Measurements from ENCODE around the gene TRPC4AP.

TRPC4AP gene

DNA sequence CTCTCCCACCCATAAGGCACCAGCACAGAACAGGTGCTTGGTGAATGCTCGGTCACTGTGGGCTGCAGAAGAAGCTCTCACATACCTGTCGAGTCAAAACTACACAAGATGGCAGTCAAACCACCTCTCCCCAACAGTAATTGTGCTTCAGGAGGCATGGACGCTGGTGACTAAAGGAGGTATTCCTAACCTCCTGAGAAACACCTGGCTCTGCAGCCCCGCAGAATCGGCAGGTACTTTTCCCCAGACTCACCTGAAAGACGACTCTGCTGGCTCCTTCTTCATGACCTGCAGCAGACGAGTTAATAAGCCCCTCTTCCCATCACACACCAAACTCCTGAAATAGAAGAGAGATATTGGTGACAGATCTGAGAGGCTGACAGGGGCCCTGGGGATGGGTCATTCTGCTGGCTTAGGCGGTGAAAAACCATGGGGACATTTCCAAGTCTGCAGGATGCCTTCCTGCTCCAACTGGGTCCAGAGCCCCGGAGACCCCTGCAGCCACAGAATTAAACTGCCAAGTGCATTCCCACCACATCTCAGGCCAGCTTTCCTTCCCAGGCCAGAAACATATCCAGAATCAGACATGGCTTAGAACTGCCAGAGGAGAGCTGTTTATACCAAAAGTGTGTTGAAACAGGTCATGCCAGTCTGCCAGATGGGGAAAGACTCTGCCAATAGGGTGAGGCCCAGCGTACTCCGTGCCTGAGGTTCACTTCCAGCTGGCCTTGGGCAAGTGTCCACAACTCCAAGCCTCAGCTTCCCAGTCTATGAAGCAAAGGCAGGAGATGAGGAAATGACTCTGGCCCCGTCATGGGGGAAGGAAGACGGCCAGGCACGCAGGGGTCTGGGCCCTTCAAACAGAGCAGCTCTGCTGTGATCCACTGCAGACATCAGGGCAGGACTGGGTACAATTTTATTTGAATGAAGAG lies 83.9 kb downstream of the TRPC4AP start:
- no peak for DNase-seq (ENCODE audit: low read depth, low spot score)
- POLR2A ChIA-PET, result no interaction called here
- CTCF ChIA-PET, result interaction anchor here (0.7 to 3.7 kb wide), 4 partner anchors 10 to 200 kb away, joined by 3 to 15 read pairs (median 3); partner anchors contain the start of gene ACSS2
- H3K4me3 ChIP-seq (ENCODE audit: low read depth, low read length), result no peak overlapping the region
- TF ChIP-seq, protein P1, sequence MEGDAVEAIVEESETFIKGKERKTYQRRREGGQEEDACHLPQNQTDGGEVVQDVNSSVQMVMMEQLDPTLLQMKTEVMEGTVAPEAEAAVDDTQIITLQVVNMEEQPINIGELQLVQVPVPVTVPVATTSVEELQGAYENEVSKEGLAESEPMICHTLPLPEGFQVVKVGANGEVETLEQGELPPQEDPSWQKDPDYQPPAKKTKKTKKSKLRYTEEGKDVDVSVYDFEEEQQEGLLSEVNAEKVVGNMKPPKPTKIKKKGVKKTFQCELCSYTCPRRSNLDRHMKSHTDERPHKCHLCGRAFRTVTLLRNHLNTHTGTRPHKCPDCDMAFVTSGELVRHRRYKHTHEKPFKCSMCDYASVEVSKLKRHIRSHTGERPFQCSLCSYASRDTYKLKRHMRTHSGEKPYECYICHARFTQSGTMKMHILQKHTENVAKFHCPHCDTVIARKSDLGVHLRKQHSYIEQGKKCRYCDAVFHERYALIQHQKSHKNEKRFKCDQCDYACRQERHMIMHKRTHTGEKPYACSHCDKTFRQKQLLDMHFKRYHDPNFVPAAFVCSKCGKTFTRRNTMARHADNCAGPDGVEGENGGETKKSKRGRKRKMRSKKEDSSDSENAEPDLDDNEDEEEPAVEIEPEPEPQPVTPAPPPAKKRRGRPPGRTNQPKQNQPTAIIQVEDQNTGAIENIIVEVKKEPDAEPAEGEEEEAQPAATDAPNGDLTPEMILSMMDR (IDR thresholded peaks at IDR 0.05; ENCODE audit: insufficient read depth, low read length, missing control alignments), result no peak

GRCh38 chr20:35007891-35008290 lies 84.7 kb downstream of the TRPC4AP start:
- no peak overlapping the region for H3K4me3 ChIP-seq (ENCODE audit: low read depth, low read length)
- TF ChIP-seq, protein P1 (IDR thresholded peaks at IDR 0.05; ENCODE audit: insufficient read depth, low read length, missing control alignments), result no peak
- POLR2A ChIA-PET, result no interaction called here
- DNase-seq (ENCODE audit: low read depth, low spot score), result no peak
- CTCF ChIA-PET, result interaction anchor here (1.2 to 3.7 kb wide), 2 partner anchors 10 to 132 kb away, joined by 3 to 15 read pairs; partner anchors contain the start of gene ACSS2

DNA sequence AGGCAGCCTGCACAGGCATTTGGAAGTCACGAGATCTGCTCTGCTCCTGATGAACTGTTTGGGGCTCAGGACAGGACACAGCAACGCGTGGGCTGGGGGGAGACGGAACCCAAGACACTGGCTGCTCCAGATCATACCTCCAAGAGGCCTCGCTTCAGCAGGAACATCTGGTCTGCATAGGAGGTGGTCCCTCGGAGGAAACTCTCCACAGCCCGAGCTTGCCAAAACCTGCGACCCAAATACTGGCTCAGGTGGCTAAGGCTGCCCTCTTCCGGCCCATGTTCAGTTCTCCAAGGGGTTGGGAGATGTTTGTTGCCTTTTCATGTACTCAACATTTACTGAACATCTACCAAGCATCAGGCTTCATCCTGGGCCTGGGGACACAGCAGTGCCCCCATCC lies 85.2 kb downstream of the TRPC4AP start:
- ChIA-PET POLR2A (no interaction called here), CTCF (interaction anchor here (1.9 to 3.7 kb wide), 2 partner anchors 9 to 10 kb away, joined by 5 to 15 read pairs; no protein-coding TSS in a partner anchor)
- TF ChIP-seq, protein P1 (IDR thresholded peaks at IDR 0.05; ENCODE audit: insufficient read depth, low read length, missing control alignments), result no peak
- H3K4me3 ChIP-seq (ENCODE audit: low read depth, low read length), result no peak overlapping the region
- no peak for DNase-seq (ENCODE audit: low read depth, low spot score)

DNA sequence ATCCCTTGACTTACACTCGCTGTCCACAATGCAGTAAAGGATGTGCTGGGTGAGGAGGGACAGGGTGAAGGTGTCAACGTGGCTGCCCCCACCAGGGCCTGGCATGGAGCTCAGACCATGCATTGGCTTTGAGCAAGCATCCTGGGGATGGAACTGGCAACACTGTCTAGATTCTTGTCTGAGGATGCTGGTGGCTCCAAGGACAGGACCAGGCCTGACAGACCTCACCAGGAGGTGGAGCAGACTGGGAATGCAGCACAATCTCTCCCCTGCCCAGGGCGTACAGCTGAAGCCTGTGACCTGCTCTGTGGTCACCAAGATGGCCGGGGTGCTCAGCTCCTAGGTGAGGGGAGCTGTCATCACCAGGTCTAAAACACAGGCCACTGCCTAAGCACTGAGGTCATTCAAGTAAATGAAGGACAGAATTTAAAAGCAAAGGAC lies 86.1 kb downstream of the TRPC4AP start:
- DNase-seq (ENCODE audit: low read depth, low spot score), result no peak

DNA sequence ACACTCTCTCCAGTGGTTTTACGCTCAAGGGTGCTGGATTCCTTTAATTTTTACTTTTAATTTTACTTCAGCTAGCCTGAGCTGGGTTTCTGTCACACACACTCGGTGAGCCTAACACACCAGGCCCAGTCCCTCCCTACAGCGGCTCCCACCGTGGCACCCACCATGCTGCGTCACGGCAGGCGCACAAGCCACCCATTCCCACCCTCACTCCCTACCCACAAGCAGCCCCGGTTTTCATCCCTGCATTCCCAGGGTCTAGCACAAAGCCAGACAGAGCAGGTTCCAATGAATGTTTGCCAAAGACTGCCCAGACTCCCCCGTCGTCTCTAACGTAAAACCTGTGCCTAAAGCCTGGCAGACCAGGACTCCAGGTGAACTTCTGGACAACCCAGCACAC lies 86.6 kb downstream of the TRPC4AP start:
- no peak for DNase-seq (ENCODE audit: low read depth, low spot score)
- ChIA-PET CTCF (interaction anchor here (1.9 to 10.4 kb wide), 2 partner anchors 11 to 133 kb away, joined by 5 to 111 read pairs; partner anchors contain the start of genes ACSS2 and GGT7), POLR2A (no interaction called here)
- TF ChIP-seq, protein P1 (IDR thresholded peaks at IDR 0.05; ENCODE audit: insufficient read depth, low read length, missing control alignments), result no peak
- H3K4me3 ChIP-seq (ENCODE audit: low read depth, low read length), result no peak overlapping the region

More for the DNA sequence above, 86.1 kb downstream of the TRPC4AP start:
- TF ChIP-seq, protein P1 (IDR thresholded peaks at IDR 0.05; ENCODE audit: insufficient read depth, low read length, missing control alignments), result no peak
- POLR2A ChIA-PET, result no interaction called here
- CTCF ChIA-PET, result interaction anchor here (1.9 to 10.4 kb wide), 2 partner anchors 11 to 133 kb away, joined by 5 to 111 read pairs; partner anchors contain the start of genes ACSS2 and GGT7
- no peak overlapping the region for H3K4me3 ChIP-seq (ENCODE audit: low read depth, low read length)

DNA sequence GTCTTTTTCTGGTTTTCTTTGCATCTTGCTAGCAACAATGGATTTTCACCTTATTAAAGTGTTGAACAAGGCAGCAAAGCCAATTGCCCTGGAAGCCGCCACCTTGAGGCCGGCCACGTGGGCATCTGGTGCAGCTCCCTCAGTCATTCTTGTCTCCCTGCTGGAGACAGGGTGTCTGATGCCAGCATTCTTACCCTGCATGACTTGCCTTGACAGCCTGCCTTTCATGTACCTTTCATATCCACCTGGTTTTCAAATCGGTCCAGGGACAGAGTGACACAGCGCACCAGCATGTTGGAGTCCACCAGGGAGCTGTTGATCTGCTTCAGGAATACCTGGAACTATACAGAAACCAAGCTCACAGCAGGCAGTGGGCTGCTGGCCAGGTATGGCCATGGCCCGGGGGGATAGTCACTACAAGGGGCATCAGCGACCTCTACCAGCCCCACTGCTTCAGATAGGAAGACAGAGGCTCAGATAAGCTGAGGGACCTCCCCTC lies 87.1 kb downstream of the TRPC4AP start:
- H3K4me3 ChIP-seq (ENCODE audit: low read depth, low read length), result no peak overlapping the region
- DNase-seq (ENCODE audit: low read depth, low spot score), result no peak
- ChIA-PET POLR2A (no interaction called here), CTCF (interaction anchor here (1.9 to 10.4 kb wide), 2 partner anchors 12 to 132 kb away, joined by 5 to 111 read pairs; partner anchors contain the start of genes ACSS2 and GGT7)
- TF ChIP-seq, protein P1 (IDR thresholded peaks at IDR 0.05; ENCODE audit: insufficient read depth, low read length, missing control alignments), result no peak
